OCI-LY7 (cell line): Measurements from ENCODE around the gene MBD1. TPM values are rescaled to one million over a fixed set of nuclear protein-coding genes. Genes with fewer than 3 reads are reported as not detected.
"Not testable (repeated sequence)": the region's sequence is repeated elsewhere in the genome, so short reads cannot be mapped to it uniquely, and the experiment has no call there.

Experiments used
- BruUV-seq: library from RNA; stranded (reverse); fragments of 400-500 nt; replicated peaks from 2 replicates; lab custom pipeline; 2021; lab: Mats Ljungman, UMichigan
- CTCF ChIA-PET: fragments of 300-600 bp; sonication (Branson Sonifier 250); formaldehyde crosslinking; loops from one replicate; lab custom pipeline; 2022; ENCODE audit warnings: antibody characterized with exemption; ENCODE audit not compliant: unreplicated experiment; lab: Charles Lee
- POLR2A ChIA-PET: fragments of 300-600 bp; sonication (Branson Sonifier 250); formaldehyde crosslinking; loops from one replicate; lab custom pipeline; 2022; ENCODE audit warnings: antibody characterized with exemption; lab: Charles Lee
- DNase-seq: peaks from one replicate; pipeline ENCODE4 v3.0.0-alpha.2; 2015; ENCODE audit warnings: low spot score
- H2AFZ ChIP-seq: fragments of 200-600 bp; sonication (generic), shearing (Covaris generic); 2 replicates; pipeline ENCODE4 v1.6.1; 2014; ENCODE audit warnings: mild to moderate bottlenecking, antibody characterized with exemption, low read length, moderate library complexity
- H3K27ac ChIP-seq: fragments of 200-600 bp; sonication (generic); 2 replicates; pipeline ENCODE4 v1.5.1; 2014; ENCODE audit warnings: mixed run types, low read depth, mild to moderate bottlenecking, moderate library complexity, low read length, inconsistent platforms; ENCODE audit not compliant: poor library complexity, severe bottlenecking
- H3K36me3 ChIP-seq: fragments of 200-600 bp; sonication (generic); 2 replicates; pipeline ENCODE4 v1.6.1; 2014; ENCODE audit warnings: mild to moderate bottlenecking, antibody characterized with exemption, low read length, moderate library complexity, mixed read lengths; ENCODE audit not compliant: insufficient read depth
- H3K4me1 ChIP-seq: fragments of 200-600 bp; sonication (generic); 2 replicates; pipeline ENCODE4 v1.5.1; 2014; ENCODE audit warnings: mild to moderate bottlenecking, low read length; ENCODE audit not compliant: insufficient read depth, poor library complexity, severe bottlenecking
- H3K4me2 ChIP-seq: fragments of 200-600 bp; sonication (generic); 2 replicates; pipeline ENCODE4 v1.6.1; 2014; ENCODE audit warnings: mild to moderate bottlenecking, low read length
- H3K4me3 ChIP-seq: fragments of 200-600 bp; sonication (generic); 2 replicates; pipeline ENCODE4 v1.5.1; 2014; ENCODE audit warnings: mild to moderate bottlenecking, low read depth, low read length; ENCODE audit not compliant: poor library complexity, severe bottlenecking
- H3K79me2 ChIP-seq: fragments of 200-600 bp; sonication (generic); 2 replicates; pipeline ENCODE4 v1.6.1; 2016; ENCODE audit warnings: low read depth, mild to moderate bottlenecking, low read length, moderate library complexity, mixed read lengths; ENCODE audit not compliant: insufficient read depth
- H3K9me2 ChIP-seq: fragments of 200-600 bp; sonication (generic); 2 replicates; pipeline ENCODE4 v1.6.1; 2016; ENCODE audit warnings: mild to moderate bottlenecking, low read length, mixed read lengths; ENCODE audit not compliant: insufficient read depth
- H3K9me3 ChIP-seq: fragments of 200-600 bp; sonication (generic); 2 replicates; pipeline ENCODE4 v1.6.1; 2014; ENCODE audit warnings: mild to moderate bottlenecking, mixed run types, low read length, mixed read lengths
- H4K20me1 ChIP-seq: fragments of 200-600 bp; sonication (generic); 2 replicates; pipeline ENCODE4 v1.6.1; 2014; ENCODE audit warnings: mild to moderate bottlenecking, antibody characterized with exemption, low read length, moderate library complexity, mixed read lengths; ENCODE audit not compliant: insufficient read depth
- EZH2phosphoT487 ChIP-seq: fragments of 200-600 bp; sonication (generic); IDR thresholded peaks from 2 replicates; pipeline ENCODE4 v1.6.1; 2018; ENCODE audit warnings: low read depth, borderline replicate concordance, mild to moderate bottlenecking, mixed run types, antibody characterized with exemption, low read length, moderate library complexity, mixed read lengths
- intact Hi-C: fragments of 100-400 bp; cut with micrococcal nuclease; formaldehyde crosslinking; loops from one replicate; pipeline ENCODE4 v1.10.0; 2022; ENCODE audit not compliant: unreplicated experiment
- small RNA-seq: library from RNA; depleted of rRNA; stranded (forward); fragments of <200 nt; gene quantifications from one replicate; pipeline ENCODE3, GENCODE V24; 2014
- total RNA-seq, 2 experiments: library from RNA; depleted of rRNA in 1 of 2; stranded (reverse); fragments of >200 nt in 1 of 2; shearing (Covaris generic) in 1 of 2; gene quantifications; 2 replicates each; pipeline ENCODE4 v1.2.3, GENCODE V29; 2014 to 2022
- TF ChIP-seq, protein P1 (sequence below): fragments of 200-600 bp; sonication (generic); conservative IDR thresholded peaks from 2 replicates; pipeline ENCODE4 v1.5.1; 2014; ENCODE audit warnings: mild to moderate bottlenecking, antibody characterized with exemption, low read length, moderate library complexity, mixed read lengths

Gene MBD1
- total RNA-seq, 2 experiments from 2014 or later = 42.2 to 47.3 TPM

DNA sequence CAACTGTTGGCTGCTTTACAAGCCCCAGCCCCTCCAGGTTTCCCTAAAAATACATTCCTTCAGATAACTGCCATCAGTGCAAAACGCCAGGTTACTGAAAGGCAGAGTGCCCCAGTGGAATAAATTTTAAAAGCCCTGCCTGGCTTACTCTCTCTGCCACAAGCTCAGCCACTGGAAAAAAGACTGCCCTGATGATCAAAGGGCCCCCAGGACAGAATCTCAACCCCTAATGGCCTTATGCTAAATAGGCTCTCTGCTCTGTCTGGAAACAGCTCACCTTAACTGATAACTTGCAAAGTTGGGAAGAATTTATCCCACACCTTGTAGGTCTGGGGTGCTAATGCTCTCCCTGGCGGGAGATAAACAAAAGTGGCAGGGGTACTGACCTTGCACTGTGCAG, 48.9 kb downstream of the MBD1 start:
- BruUV-seq = no TSS peak
- Histone ChIP-seq H4K20me1 (no peaks in the 10 kb centered on the region), H3K79me2 (no peaks in the 10 kb centered on the region), H3K4me2 (no peak overlapping the region), H3K9me3 (no peaks in the 10 kb centered on the region), H3K27ac (no peak overlapping the region), H3K4me3 (no peak overlapping the region), H3K9me2 (no peaks in the 10 kb centered on the region), H3K4me1 (peaks cover 3% of the 10 kb centered on the region), H3K36me3 (no peaks in the 10 kb centered on the region), H2AFZ (no peak overlapping the region)
- ChIA-PET POLR2A (interaction anchor here (0.7 kb wide), 1 partner anchor 215 kb away, joined by 3 read pairs; no protein-coding TSS in a partner anchor), CTCF (no interaction called here)
- TF ChIP-seq, protein P1, sequence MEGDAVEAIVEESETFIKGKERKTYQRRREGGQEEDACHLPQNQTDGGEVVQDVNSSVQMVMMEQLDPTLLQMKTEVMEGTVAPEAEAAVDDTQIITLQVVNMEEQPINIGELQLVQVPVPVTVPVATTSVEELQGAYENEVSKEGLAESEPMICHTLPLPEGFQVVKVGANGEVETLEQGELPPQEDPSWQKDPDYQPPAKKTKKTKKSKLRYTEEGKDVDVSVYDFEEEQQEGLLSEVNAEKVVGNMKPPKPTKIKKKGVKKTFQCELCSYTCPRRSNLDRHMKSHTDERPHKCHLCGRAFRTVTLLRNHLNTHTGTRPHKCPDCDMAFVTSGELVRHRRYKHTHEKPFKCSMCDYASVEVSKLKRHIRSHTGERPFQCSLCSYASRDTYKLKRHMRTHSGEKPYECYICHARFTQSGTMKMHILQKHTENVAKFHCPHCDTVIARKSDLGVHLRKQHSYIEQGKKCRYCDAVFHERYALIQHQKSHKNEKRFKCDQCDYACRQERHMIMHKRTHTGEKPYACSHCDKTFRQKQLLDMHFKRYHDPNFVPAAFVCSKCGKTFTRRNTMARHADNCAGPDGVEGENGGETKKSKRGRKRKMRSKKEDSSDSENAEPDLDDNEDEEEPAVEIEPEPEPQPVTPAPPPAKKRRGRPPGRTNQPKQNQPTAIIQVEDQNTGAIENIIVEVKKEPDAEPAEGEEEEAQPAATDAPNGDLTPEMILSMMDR = no peak
- no peak for TF ChIP-seq EZH2phosphoT487
- intact Hi-C loops = no loop called here
- no peak for DNase-seq

DNA sequence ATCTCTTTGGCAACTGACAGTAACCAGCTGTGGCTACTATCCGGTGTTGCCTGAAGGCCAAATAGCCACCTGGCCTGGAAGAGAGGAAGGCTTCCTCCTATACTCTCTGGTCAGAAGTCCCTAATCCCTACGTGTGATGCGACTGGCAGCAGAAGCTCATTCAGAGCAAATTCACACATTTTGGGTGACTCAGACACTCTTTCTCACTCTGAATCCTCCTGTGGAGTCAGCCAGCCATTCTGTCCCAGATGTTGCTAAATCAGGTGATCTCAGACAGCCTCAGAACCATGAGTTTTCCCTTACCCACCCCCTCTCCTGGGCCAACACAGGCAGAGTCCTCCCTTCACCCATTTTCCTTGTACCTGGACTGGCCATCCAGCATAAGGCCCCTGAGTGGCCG, 49.7 kb downstream of the MBD1 start:
- ChIA-PET POLR2A (no interaction called here), CTCF (no interaction called here)
- H3K9me2 ChIP-seq = no peaks in the 10 kb centered on the region
- no peaks in the 10 kb centered on the region for H3K36me3 ChIP-seq
- no peaks in the 10 kb centered on the region for H3K9me3 ChIP-seq
- H3K27ac ChIP-seq = no peak overlapping the region
- H4K20me1 ChIP-seq = no peaks in the 10 kb centered on the region
- peaks cover 11% of the 10 kb centered on the region for H3K4me1 ChIP-seq
- H3K4me3 ChIP-seq = no peak overlapping the region
- no peak for TF ChIP-seq EZH2phosphoT487
- TF ChIP-seq, protein P1 = no peak
- no peak overlapping the region for H2AFZ ChIP-seq
- no TSS peak for BruUV-seq
- DNase-seq = no peak
- H3K79me2 ChIP-seq = no peaks in the 10 kb centered on the region
- H3K4me2 ChIP-seq = no peak overlapping the region
- intact Hi-C loops = no loop called here

DNA sequence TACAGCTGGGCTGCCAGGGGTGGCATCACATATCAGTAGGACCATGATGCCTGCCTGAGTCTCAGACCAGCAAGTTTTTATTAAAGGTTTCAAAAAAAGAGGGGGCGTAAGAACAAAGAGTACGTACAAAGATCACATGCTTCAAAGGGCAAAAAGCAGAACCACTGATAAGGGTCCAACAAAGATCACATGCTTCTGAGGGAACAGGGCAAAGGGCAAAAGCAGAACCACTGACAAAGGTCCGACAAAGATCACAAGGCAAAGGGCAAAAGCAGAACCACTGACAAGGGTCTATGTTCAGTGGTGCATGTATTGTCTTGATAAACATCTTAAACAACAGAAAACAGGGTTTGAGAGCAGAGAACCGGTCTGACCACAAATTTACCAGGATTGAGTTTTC, 61.1 kb downstream of the MBD1 start:
- H4K20me1 ChIP-seq, H3K4me2 ChIP-seq, H3K4me1 ChIP-seq, H3K9me2 ChIP-seq, H3K36me3 ChIP-seq, intact Hi-C loops, H3K27ac ChIP-seq, H3K4me3 ChIP-seq, BruUV-seq, H3K79me2 ChIP-seq, CTCF ChIA-PET, DNase-seq, POLR2A ChIA-PET, H3K9me3 ChIP-seq, H2AFZ ChIP-seq: not testable (repeated sequence)

Small RNA genes within 50 kb of the gene (small RNA-seq; reads per million reads assigned to genes)
- gene RNA5SP458 = 1.1 reads per million, percentile 53 among the genes with 10 or more reads in this experiment

Other genes with a start within 250 kb of the MBD1 start
- gene MYO5B, start 86.4 kb downstream of the MBD1 start, total RNA-seq (2014; rRNA removed; shearing (Covaris generic)) = not detected in 2 replicates
- not detected in 2 replicates for gene MYO5B, start 86.4 kb downstream of the MBD1 start, total RNA-seq (2022)
- gene CFAP53, start 15.0 kb downstream of the MBD1 start, total RNA-seq (2014; rRNA removed; shearing (Covaris generic)) = 0.57 TPM in 1 of 2 replicates, not detected in the other
- gene CFAP53, start 15.0 kb downstream of the MBD1 start, total RNA-seq (2022) = 0.52 and 0.86 TPM in 2 replicates
- gene CXXC1, start 6.2 kb upstream of the MBD1 start, total RNA-seq (2014; rRNA removed; shearing (Covaris generic)) = 54.4 and 61.7 TPM in 2 replicates
- gene CXXC1, start 6.2 kb upstream of the MBD1 start, total RNA-seq (2022) = 79.1 and 97.4 TPM in 2 replicates
- gene SKA1, start 93.5 kb upstream of the MBD1 start, total RNA-seq (2014; rRNA removed; shearing (Covaris generic)) = 22.2 and 28.8 TPM in 2 replicates
- gene SKA1, start 93.5 kb upstream of the MBD1 start, total RNA-seq (2022) = 29.2 and 31.1 TPM in 2 replicates